K562 (cell line): Measurements from ENCODE around the gene ALDH1A2. TPM values are rescaled to one million over a fixed set of nuclear protein-coding genes. Genes with fewer than 3 reads are reported as not detected.
A peak's percentile ranks its signal among the peaks of the same experiment; 100 is the strongest.

Experiments used
- ARID2 ChIP-seq: fragments of 450-650 bp; IDR thresholded peaks from 2 replicates; pipeline ENCODE4 v1.6.1; 2017; ENCODE audit warnings: antibody characterized with exemption, mild to moderate bottlenecking
- ASH1L ChIP-seq: fragments of 450-650 bp; IDR thresholded peaks from 2 replicates; pipeline ENCODE4 v1.6.1; 2018; ENCODE audit warnings: borderline replicate concordance, mild to moderate bottlenecking, low read depth; ENCODE audit not compliant: partially characterized antibody
- BHLHE40 ChIP-seq: IDR thresholded peaks from 2 replicates; pipeline ENCODE4 v1.6.1; 2011; ENCODE audit warnings: low read length, improper control_type of control experiment
- DNMT1 ChIP-seq: fragments of 450-650 bp; IDR thresholded peaks from 2 replicates; pipeline ENCODE4 v1.6.1; 2016; ENCODE audit warnings: antibody characterized with exemption, mild to moderate bottlenecking
- ESRRB ChIP-seq: fragments of 250-450 bp; sonication (Bioruptor Pico); IDR thresholded peaks from 2 replicates; pipeline ENCODE4 v1.5.0; 2020; ENCODE audit warnings: mild to moderate bottlenecking, moderate library complexity, borderline replicate concordance
- GATAD2B ChIP-seq: fragments of 450-650 bp; IDR thresholded peaks from 2 replicates; pipeline ENCODE4 v1.6.1; 2017; ENCODE audit warnings: mild to moderate bottlenecking, borderline replicate concordance
- HMG20A ChIP-seq: fragments of 450-650 bp; formaldehyde crosslinking; conservative IDR thresholded peaks from 2 replicates; pipeline ENCODE4 v1.4.0; 2020; ENCODE audit warnings: mild to moderate bottlenecking, mixed read lengths
- MCM5 ChIP-seq: fragments of 450-650 bp; IDR thresholded peaks from 2 replicates; pipeline ENCODE4 v1.6.1; 2016; ENCODE audit warnings: low read depth
- NFE2 ChIP-seq: IDR thresholded peaks from 2 replicates; pipeline ENCODE4 v1.6.1; 2014; ENCODE audit warnings: antibody characterized with exemption, low read depth
- NR3C1 ChIP-seq: sonication (generic); formaldehyde crosslinking; IDR thresholded peaks from 2 replicates; pipeline ENCODE4 v1.8.1; 2022; ENCODE audit warnings: missing genetic modification reagents
- PHB2 ChIP-seq: fragments of 450-650 bp; IDR thresholded peaks from 2 replicates; pipeline ENCODE4 v1.6.1; 2017; ENCODE audit warnings: low read depth
- RCOR1 ChIP-seq, 2 experiments: IDR thresholded peaks; 2 replicates each; pipeline ENCODE4 v1.6.1; 2012; ENCODE audit warnings: low read depth in 2 of 2, low read length in 2 of 2, borderline replicate concordance in 1 of 2, improper control_type of control experiment in 1 of 2
- SMAD1 ChIP-seq: fragments of 150-350 bp; IDR thresholded peaks from 2 replicates; pipeline ENCODE4 v1.6.1; 2014; ENCODE audit warnings: low read length, low read depth; ENCODE audit not compliant: partially characterized antibody
- SMAD4 ChIP-seq: fragments of 250-450 bp; sonication (Bioruptor Pico); conservative IDR thresholded peaks from 2 replicates; pipeline ENCODE4 v1.8.0; 2021; ENCODE audit warnings: inconsistent platforms, mild to moderate bottlenecking, moderate library complexity
- TEAD4 ChIP-seq, 2 experiments: sonication (generic) in 1 of 2; formaldehyde crosslinking in 1 of 2; IDR thresholded peaks; 2 replicates each; pipeline versions ENCODE4 v1.6.1 to v1.8.0; 2012 to 2022; ENCODE audit warnings: borderline replicate concordance in 1 of 2, inconsistent platforms in 1 of 2, low read length in 1 of 2, mild to moderate bottlenecking in 1 of 2, missing genetic modification reagents in 1 of 2
- ZNF239 ChIP-seq: fragments of 250-450 bp; sonication (Bioruptor Pico); IDR thresholded peaks from 2 replicates; pipeline ENCODE4 v1.4.0; 2020; ENCODE audit warnings: mild to moderate bottlenecking
- ZNF436 ChIP-seq: fragments of 250-450, 450-650 bp; sonication (Bioruptor Pico); formaldehyde crosslinking; IDR thresholded peaks from 2 replicates; pipeline ENCODE4 v1.7.0; 2020; ENCODE audit warnings: mild to moderate bottlenecking
- ZNF589 ChIP-seq: fragments of 200-800 bp; sonication (Bioruptor generic); IDR thresholded peaks from 2 replicates; pipeline ENCODE4 v1.6.1; 2016; ENCODE audit warnings: low read depth, missing genetic modification characterization, missing compliant biosample characterization
- ZNF644 ChIP-seq: fragments of 200-800 bp; sonication (Bioruptor generic); IDR thresholded peaks from 2 replicates; pipeline ENCODE4 v1.6.1; 2016; ENCODE audit warnings: low read depth, missing genetic modification characterization, missing compliant biosample characterization
- ZNF696 ChIP-seq: fragments of 250-450 bp; sonication (Bioruptor Pico); conservative IDR thresholded peaks from 2 replicates; pipeline ENCODE4 v1.4.0; 2020; ENCODE audit warnings: mild to moderate bottlenecking, moderate library complexity
- ZNF764 ChIP-seq: fragments of 250-450 bp; sonication (Bioruptor Pico); IDR thresholded peaks from 2 replicates; pipeline ENCODE4 v1.4.0; 2020; ENCODE audit warnings: low read depth, mild to moderate bottlenecking, moderate library complexity
- ZNF785 ChIP-seq: fragments of 250-450 bp; sonication (Bioruptor Pico); IDR thresholded peaks from 2 replicates; pipeline ENCODE4 v1.4.0; 2020; ENCODE audit warnings: mild to moderate bottlenecking
- ZSCAN29 ChIP-seq: fragments of 450-650 bp; IDR thresholded peaks from 2 replicates; pipeline ENCODE4 v1.6.1; 2017
- polyA plus RNA-seq, 8 experiments: library from polyadenylated mRNA; depleted of rRNA in 4 of 8; stranded (reverse) in 5 of 8; unstranded in 3 of 8; fragments of >200 nt; fragmentation: Nextera tagmentation in 2 of 8; fragmentation: Illumina TruSeq in 1 of 8; extraction: Ambion mirVana in 2 of 8; extraction: Trizol in 1 of 8; gene quantifications; 2 replicates each; pipeline versions ENCODE4 v1.2.1 to v1.2.3, GENCODE V29; 2011 to 2014; ENCODE audit warnings: inconsistent platforms in 1 of 8, missing spikeins in 1 of 8
- total RNA-seq, 7 experiments: library from RNA; depleted of rRNA in 6 of 7; stranded (reverse); fragments of >200 nt in 6 of 7; fragmentation: Illumina TruSeq in 2 of 7; extraction: Trizol in 2 of 7; gene quantifications; 2 replicates each; pipeline versions ENCODE4 v1.2.1 to v1.2.3, GENCODE V29; 2011 to 2021; ENCODE audit warnings: low replicate concordance in 1 of 7
- TF ChIP-seq, protein P1 (sequence below): fragments of 250-450 bp; sonication (Bioruptor Pico); IDR thresholded peaks from 2 replicates; pipeline ENCODE4 v1.8.0; 2021; ENCODE audit warnings: moderate library complexity, mild to moderate bottlenecking, inconsistent platforms
- TF ChIP-seq, protein P2 (sequence below): fragments of 250-450 bp; sonication (Bioruptor Pico); IDR thresholded peaks from 2 replicates; pipeline ENCODE4 v1.8.0; 2022; ENCODE audit warnings: moderate library complexity, mild to moderate bottlenecking, inconsistent platforms

ALDH1A2 gene
- total and polyA plus RNA-seq, 9 of the 15 experiments (the other 6 are each of a cell fraction or from before 2014, with no cell fraction given), result 115 to 393 (median 333) TPM

DNA sequence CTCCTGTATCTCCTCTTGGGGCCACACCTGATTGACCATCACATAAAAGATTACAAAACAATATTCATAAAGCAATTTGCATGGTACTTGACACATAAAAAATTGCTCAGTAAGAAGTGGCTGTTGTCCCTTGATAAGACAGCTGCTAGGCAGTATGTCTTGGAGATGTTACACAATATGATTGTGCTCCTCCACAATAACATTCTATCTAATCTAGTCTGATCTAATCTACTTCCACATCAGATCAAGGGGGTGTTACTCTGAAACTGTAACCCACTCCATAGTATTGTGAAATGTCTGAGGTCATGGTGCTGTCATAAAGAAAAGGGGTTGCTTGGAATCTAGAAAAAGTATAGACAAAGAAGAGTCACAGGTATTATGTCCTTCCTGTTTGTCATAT, 49.3 kb upstream of the ALDH1A2 start (continued):
- TF ChIP-seq DNMT1, result no peak
- no peak for TF ChIP-seq ZSCAN29
- TF ChIP-seq PHB2, result no peak
- no peak for TF ChIP-seq NR3C1 (CRISPR knock-in tag)
- no peak for TF ChIP-seq HMG20A (CRISPR knock-in tag)
- TF ChIP-seq ZNF785 (CRISPR knock-in tag), result no peak
- TF ChIP-seq ZNF764 (CRISPR knock-in tag), result no peak
- TF ChIP-seq SMAD4 (CRISPR knock-in tag), result no peak; the same call in 1 of the 2 replicates
- TF ChIP-seq ESRRB (CRISPR knock-in tag), result no peak
- no peak for TF ChIP-seq ASH1L
- peak; percentile 38; the same call in 1 of the 2 replicates for TF ChIP-seq NFE2
- no peak for TF ChIP-seq ZNF644 (tag)
- peak; percentile 83 for TF ChIP-seq TEAD4 (IDR thresholded peaks at IDR 0.05; ENCODE audit: low read length)
- TF ChIP-seq TEAD4 (CRISPR knock-in tag; IDR thresholded peaks at IDR 0.05; ENCODE audit: borderline replicate concordance), result no peak
- no peak for TF ChIP-seq ZNF239
- TF ChIP-seq GATAD2B, result peak; percentile 81; the same call in 1 of the 2 replicates
- no peak for TF ChIP-seq SMAD1
- no peak for TF ChIP-seq ZNF436 (CRISPR knock-in tag)
- TF ChIP-seq ARID2, result no peak
- no peak for TF ChIP-seq ZNF589 (CRISPR knock-in tag)
- TF ChIP-seq, protein P1, sequence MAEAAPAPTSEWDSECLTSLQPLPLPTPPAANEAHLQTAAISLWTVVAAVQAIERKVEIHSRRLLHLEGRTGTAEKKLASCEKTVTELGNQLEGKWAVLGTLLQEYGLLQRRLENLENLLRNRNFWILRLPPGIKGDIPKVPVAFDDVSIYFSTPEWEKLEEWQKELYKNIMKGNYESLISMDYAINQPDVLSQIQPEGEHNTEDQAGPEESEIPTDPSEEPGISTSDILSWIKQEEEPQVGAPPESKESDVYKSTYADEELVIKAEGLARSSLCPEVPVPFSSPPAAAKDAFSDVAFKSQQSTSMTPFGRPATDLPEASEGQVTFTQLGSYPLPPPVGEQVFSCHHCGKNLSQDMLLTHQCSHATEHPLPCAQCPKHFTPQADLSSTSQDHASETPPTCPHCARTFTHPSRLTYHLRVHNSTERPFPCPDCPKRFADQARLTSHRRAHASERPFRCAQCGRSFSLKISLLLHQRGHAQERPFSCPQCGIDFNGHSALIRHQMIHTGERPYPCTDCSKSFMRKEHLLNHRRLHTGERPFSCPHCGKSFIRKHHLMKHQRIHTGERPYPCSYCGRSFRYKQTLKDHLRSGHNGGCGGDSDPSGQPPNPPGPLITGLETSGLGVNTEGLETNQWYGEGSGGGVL, result no peak
- no peak for TF ChIP-seq ZNF696 (CRISPR knock-in tag)
- TF ChIP-seq BHLHE40, result no peak
- TF ChIP-seq, protein P2, sequence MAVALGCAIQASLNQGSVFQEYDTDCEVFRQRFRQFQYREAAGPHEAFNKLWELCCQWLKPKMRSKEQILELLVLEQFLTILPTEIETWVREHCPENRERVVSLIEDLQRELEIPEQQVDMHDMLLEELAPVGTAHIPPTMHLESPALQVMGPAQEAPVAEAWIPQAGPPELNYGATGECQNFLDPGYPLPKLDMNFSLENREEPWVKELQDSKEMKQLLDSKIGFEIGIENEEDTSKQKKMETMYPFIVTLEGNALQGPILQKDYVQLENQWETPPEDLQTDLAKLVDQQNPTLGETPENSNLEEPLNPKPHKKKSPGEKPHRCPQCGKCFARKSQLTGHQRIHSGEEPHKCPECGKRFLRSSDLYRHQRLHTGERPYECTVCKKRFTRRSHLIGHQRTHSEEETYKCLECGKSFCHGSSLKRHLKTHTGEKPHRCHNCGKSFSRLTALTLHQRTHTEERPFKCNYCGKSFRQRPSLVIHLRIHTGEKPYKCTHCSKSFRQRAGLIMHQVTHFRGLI (CRISPR knock-in tag), result no peak
- no peak for TF ChIP-seq MCM5
- peak in 1 of 2 experiments; percentile 54; a peak in 2 of 4 replicates for TF ChIP-seq RCOR1 (IDR thresholded peaks at IDR 0.05; ENCODE audit: borderline replicate concordance in 1 of 2, low read depth in 2 of 2, low read length in 2 of 2)
